GM12872 (cell line): ENCODE results near the gene AUTS2.

Experiments used
- CTCF ChIP-seq: IDR thresholded peaks from 3 replicates; pipeline ENCODE4 v1.5.1; 2011; ENCODE audit warnings: low read depth, mild to moderate bottlenecking, low read length, moderate library complexity; ENCODE audit not compliant: insufficient read depth

AUTS2 gene

DNA sequence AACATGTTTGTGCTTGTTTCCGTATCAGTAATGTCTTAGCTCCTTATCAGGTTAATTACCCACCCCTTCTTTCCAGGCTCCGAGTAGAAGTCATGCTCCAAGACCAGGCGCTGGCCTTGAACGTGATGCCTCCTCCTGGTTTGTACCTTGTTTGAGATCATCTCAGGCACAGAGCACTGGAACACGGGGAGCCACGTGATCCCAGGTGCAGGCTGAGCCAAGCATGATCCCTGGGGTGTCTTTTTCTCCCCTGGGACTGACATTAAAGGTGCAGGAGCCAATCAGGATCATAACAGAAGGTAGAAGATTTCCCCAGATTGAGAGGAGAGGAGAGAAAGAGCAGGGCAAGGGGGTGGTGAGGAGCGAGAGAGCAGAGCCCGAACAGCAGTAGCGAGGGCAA lies 907.6 kb downstream of the AUTS2 start:
- TF ChIP-seq CTCF = no peak

DNA sequence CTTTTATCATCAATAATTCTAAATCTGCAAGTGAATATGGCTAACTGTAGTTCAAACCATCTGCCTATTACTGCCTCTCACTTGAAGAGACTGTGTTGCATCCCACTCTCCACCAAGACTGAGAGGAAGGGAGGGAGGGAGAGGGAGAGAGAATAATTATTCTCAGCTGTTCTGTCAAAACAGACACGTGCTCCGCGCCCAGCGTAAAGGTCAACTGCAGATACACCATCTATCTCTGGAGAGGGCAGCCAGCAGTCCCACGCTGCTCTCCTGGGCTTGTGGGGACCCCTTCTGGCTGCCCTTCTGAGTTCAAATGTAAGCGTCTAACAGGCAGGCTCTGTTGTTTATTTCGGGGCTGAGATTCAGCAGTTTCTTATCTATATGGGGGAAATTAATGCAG lies 908.2 kb downstream of the AUTS2 start:
- no peak for TF ChIP-seq CTCF

GRCh38 chr7:70512144-70512543 lies 913.9 kb downstream of the AUTS2 start:
- no peak for TF ChIP-seq CTCF

- no peak for TF ChIP-seq CTCF
Observed at GRCh38 chr7:70512761-70513160, 914.5 kb downstream of the AUTS2 start.

GRCh38 chr7:70520611-70521010 lies 922.3 kb downstream of the AUTS2 start:
- no peak for TF ChIP-seq CTCF

DNA sequence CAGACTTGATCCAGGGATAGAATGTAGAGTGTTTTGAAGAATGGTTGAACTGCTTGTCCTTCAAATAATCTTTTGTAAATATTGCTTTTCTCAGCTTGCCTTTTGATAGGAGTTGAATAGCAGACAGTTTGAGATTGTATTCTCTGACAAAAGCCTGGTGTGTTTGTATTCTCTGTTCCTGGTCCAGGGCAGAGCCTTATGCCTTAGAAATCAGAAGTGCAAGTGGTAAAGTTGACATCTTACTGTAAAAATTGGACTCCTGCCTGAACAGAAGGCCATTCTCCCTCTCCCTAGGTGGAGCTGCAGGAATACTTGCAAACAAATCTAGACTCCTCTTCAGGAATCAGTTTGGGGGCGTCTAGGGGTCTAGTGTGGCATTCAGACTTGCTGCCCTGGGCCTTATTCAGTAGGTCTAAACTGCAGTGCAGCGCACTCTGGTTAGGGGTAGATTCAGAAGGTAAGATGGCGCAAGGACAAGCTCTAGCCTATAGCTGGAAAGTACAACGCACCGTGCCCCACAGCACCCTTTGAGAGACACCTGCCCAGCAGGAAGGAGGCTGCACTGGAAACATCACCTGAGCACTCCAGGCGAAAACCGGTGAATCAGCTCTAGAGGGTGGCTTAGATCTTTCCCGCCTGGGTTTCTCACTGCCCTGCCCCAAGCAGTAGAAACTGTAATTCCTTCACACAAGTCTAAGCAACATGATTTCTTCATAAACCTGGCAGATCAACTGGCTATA lies 925.1 kb downstream of the AUTS2 start:
- no peak for TF ChIP-seq CTCF

- no peak for TF ChIP-seq CTCF
Observed at GRCh38 chr7:70523989-70524351, 925.7 kb downstream of the AUTS2 start.
